ENCODE measurements around the gene GPR146. TPM values are rescaled to one million over a fixed set of nuclear protein-coding genes. Genes with fewer than 3 reads are reported as not detected.

GPR146 gene
- total and polyA plus RNA-seq, 11 donors = 11.1 to 56.8 (median 25.2) TPM

DNA sequence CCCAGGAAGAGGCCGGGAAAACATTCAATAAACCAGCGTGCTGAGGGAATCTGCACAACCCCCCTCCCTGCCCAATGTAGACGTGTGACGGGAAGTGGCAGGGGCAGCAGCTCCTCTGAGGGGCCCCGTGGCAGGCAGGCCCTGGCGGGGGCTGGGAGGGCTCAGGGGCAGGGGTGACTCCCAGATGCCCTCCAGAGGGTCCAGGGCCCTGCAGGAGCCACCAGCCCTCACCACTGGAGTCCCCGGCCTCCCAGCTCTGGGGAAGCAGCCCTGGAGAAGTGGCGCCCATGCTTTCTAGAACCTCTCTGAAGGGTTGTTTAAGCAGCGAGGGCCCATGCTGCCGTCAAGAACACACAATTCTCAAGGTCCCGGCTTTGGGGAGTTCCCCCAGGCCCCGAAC is 35.2 kb downstream of the GPR146 start:
- intact Hi-C loops (cut with DNase I) = no loop called here
- TF ChIP-seq POLR2A (IDR thresholded peaks at IDR 0.05) = no peak
- TF ChIP-seq, protein P1, sequence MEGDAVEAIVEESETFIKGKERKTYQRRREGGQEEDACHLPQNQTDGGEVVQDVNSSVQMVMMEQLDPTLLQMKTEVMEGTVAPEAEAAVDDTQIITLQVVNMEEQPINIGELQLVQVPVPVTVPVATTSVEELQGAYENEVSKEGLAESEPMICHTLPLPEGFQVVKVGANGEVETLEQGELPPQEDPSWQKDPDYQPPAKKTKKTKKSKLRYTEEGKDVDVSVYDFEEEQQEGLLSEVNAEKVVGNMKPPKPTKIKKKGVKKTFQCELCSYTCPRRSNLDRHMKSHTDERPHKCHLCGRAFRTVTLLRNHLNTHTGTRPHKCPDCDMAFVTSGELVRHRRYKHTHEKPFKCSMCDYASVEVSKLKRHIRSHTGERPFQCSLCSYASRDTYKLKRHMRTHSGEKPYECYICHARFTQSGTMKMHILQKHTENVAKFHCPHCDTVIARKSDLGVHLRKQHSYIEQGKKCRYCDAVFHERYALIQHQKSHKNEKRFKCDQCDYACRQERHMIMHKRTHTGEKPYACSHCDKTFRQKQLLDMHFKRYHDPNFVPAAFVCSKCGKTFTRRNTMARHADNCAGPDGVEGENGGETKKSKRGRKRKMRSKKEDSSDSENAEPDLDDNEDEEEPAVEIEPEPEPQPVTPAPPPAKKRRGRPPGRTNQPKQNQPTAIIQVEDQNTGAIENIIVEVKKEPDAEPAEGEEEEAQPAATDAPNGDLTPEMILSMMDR (IDR thresholded peaks at IDR 0.05) = no peak
- Histone ChIP-seq H3K4me3 (no peak overlapping the region), H3K27me3 (no peaks in the 10 kb centered on the region), H3K36me3 (no peaks in the 10 kb centered on the region), H3K9me3 (no peaks in the 10 kb centered on the region), H3K4me1 (peaks cover 0 to 32% (median 14%) of the 10 kb centered on the region in 12 donors), H3K27ac (no peak overlapping the region)
- WGBS, 4 donors = 87 to 98% (median 91%) methylated on average over 5 to 12 of the region's 12 CpGs
- DNase-seq (no peak), ATAC-seq (no peak)

DNA sequence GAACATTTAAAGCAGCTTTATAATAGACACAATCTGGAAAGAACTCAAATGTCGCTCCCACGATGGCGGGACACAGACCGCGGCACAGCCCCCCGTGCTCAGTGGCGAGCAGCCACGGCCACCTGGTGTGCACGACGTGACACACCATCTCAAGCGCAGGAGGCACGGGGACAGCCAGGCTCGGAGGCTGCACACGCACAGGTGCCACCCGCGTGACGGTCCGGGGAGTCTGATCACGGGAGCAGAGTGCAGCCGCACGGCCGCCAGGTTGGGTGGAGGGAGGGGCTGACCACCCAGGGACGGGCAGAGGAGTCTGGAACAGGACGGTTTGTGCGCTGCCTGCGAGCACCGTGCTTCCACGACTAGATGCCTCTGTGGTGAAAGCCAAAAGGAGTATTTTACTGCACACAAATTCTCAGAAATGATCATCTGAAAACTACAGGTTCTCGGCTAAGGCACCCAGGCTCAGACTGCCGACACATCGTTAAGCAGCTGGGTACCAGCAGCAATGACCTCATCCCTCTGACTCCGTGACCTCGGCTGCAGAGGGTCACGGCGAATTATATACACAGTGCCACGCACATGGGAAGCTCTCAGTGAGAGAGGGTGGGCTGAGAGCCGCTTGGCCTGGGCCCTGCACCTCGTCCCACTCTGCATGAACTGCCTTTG is 36.0 kb downstream of the GPR146 start:
- no peak for ATAC-seq
- H3K27me3 ChIP-seq = no peaks in the 10 kb centered on the region
- TF ChIP-seq POLR2A (IDR thresholded peaks at IDR 0.05) = no peak
- TF ChIP-seq, protein P1 (IDR thresholded peaks at IDR 0.05) = no peak
- H3K9me3 ChIP-seq = no peaks in the 10 kb centered on the region
- no peak for DNase-seq
- WGBS, 4 donors = 93 to 95% (median 93%) methylated on average over 37 to 38 of the region's 38 CpGs
- no peak overlapping the region for H3K4me3 ChIP-seq
- intact Hi-C loops (cut with DNase I) = loop anchor here in 2 of 10 donors (10.0 kb wide), 1 partner anchor 94 kb away; no protein-coding TSS in a partner anchor
- H3K4me1 ChIP-seq = peaks cover 0 to 32% (median 14%) of the 10 kb centered on the region in 12 donors
- no peak overlapping the region for H3K27ac ChIP-seq
- no peaks in the 10 kb centered on the region for H3K36me3 ChIP-seq

DNA sequence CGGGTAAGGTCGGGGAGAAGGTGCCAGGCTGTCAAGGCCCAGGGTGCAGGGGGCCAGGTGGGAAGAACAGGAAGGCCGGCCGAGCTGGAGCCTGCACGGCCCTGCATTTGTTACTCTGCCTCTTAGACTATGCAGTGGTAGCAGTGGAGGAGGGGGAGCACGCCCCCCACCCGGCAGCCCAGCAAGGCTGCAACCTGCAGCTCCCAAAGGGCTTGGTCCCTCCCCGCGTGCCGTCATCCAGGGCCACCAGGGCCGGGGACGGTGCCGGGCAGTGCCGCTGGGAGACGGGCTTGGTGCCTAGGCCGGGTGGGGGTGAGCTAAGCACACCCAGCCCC is 36.5 kb downstream of the GPR146 start:
- DNase-seq (no peak), ATAC-seq (no peak)
- 93 to 96% (median 95%) methylated on average over 7 to 16 of the region's 16 CpGs for WGBS, 4 donors
- intact Hi-C loops (cut with DNase I) = loop anchor here in 2 of 10 donors (10.0 kb wide), 1 partner anchor 94 kb away; no protein-coding TSS in a partner anchor
- H3K4me1 ChIP-seq = peaks cover 0 to 30% (median 14%) of the 10 kb centered on the region in 12 donors
- H3K27ac ChIP-seq = no peak overlapping the region
- TF ChIP-seq, protein P1 (IDR thresholded peaks at IDR 0.05) = no peak
- no peaks in the 10 kb centered on the region for H3K27me3 ChIP-seq
- H3K9me3 ChIP-seq = no peaks in the 10 kb centered on the region
- H3K4me3 ChIP-seq = no peak overlapping the region
- H3K36me3 ChIP-seq = no peaks in the 10 kb centered on the region

DNA sequence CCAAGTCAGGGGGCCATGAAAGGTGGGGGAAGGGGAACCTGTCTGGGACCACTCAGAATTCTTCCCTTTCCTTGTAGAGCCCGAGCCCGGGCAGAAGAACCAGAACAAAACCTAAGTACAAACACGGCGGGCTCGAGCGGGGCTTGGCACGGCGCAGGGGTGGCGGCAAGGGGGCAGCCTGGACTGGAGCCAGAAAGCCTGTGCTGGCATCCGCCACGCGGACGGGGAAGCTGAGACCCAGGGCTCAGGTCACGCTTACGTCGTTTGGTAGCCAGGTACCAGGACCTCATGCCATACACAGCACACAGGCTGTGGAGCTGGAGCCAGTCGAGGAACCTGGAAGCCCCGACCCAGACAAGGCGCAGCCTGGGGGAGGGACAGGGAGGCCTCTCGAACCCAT is 37.0 kb downstream of the GPR146 start:
- no peak for DNase-seq
- H3K27ac ChIP-seq = no peak overlapping the region
- WGBS, 4 donors = 87 to 97% (median 89%) methylated on average over 9 to 20 of the region's 20 CpGs
- H3K4me3 ChIP-seq = no peak overlapping the region
- peaks cover 0 to 26% (median 14%) of the 10 kb centered on the region in 12 donors for H3K4me1 ChIP-seq
- H3K27me3 ChIP-seq = no peaks in the 10 kb centered on the region
- ATAC-seq = no peak
- no peaks in the 10 kb centered on the region for H3K9me3 ChIP-seq
- no peaks in the 10 kb centered on the region for H3K36me3 ChIP-seq
- intact Hi-C loops (cut with DNase I) = loop anchor here in 2 of 10 donors (10.0 kb wide), 1 partner anchor 93 kb away; no protein-coding TSS in a partner anchor
- TF ChIP-seq, protein P1 (IDR thresholded peaks at IDR 0.05) = no peak
- no peak for TF ChIP-seq POLR2A (IDR thresholded peaks at IDR 0.05)
